ENCODE results near the gene AJM1.

- TF ChIP-seq EZH2phosphoT487 (IDR thresholded peaks at IDR 0.05; ENCODE audit: borderline replicate concordance, low read length): no peak
- no peak for TF ChIP-seq CTCF (IDR thresholded peaks at IDR 0.05; ENCODE audit: low read depth, low read length, poor library complexity, severe bottlenecking)
Observed at GRCh38 chr9:136845465-136846260, 3.4 kb downstream of the AJM1 start.
